ENCODE data around the gene LAMA2.

DNA sequence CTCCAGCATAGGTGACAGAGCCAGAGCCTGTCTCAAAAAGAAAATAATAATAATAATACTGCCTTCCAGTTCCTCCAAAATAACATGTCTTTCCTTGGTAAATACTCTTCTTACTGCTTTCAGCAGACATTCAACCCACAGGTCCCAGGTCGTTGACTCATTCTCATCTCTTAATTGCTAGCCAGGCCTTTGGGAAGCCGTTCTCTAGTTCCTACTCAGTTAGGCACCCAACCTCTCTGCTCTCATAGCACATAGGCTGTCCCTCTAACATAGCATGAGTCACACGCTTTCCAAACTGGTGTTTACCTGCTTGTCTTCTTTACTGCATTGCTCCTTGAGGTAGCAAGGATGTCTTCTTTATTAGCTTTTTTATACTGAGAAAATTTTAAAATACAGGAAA lies 98.8 kb downstream of the LAMA2 start:
- TF ChIP-seq CTCF (IDR thresholded peaks at IDR 0.05; ENCODE audit: insufficient read depth, low read depth, low read length): no peak
- no peak for TF ChIP-seq EZH2 (IDR thresholded peaks at IDR 0.05; ENCODE audit: insufficient read depth, low read length)
